Omental fat pad (tissue), 4 donors: ENCODE data around the gene LRFN2. TPM values are rescaled to one million over a fixed set of nuclear protein-coding genes. Genes with fewer than 3 reads are reported as not detected.

ENCODE experiments used
- ATAC-seq: fragments of 150-250 bp; one replicate; pipeline ENCODE4 v1.9.1; 2016; ENCODE audit warnings: mild to moderate bottlenecking, moderate library complexity; ENCODE audit not compliant: low FRiP score
- DNase-seq: peaks from one replicate; pipeline ENCODE4 v3.0.0-alpha.2; 2019; ENCODE audit warnings: low spot score
- CTCF ChIP-seq, 3 donors: fragments of 450-650 bp; IDR thresholded peaks; one replicate each; pipeline ENCODE4 v1.5.1; 2016 to 2017; ENCODE audit warnings: antibody characterized with exemption in 3 of 3, mild to moderate bottlenecking in 3 of 3, moderate library complexity in 2 of 3
- small RNA-seq: library from RNA; depleted of rRNA; stranded (forward); fragments of <200 nt; gene quantifications from one replicate; pipeline ENCODE3, GENCODE V24; 2016
- total RNA-seq, 4 donors: library from RNA; depleted of rRNA; stranded (reverse); fragments of >200 nt; gene quantifications; one replicate each; pipeline ENCODE4 v1.1.0, GENCODE V29; 2016

Gene LRFN2
- total RNA-seq, 4 donors from 2014 or later, result not detected

- no peak for DNase-seq
- no peak for ATAC-seq
- no peak for TF ChIP-seq CTCF (IDR thresholded peaks at IDR 0.05)
These were observed 243.8 kb downstream of the LRFN2 start for GRCh38 chr6:40343318-40343876.

GRCh38 chr6:40342723-40343122, 244.4 kb downstream of the LRFN2 start:
- no peak for DNase-seq
- ATAC-seq, result no peak
- TF ChIP-seq CTCF (IDR thresholded peaks at IDR 0.05), result no peak

- DNase-seq (no peak), ATAC-seq (no peak)
- no peak for TF ChIP-seq CTCF (IDR thresholded peaks at IDR 0.05)
These were observed 245.4 kb downstream of the LRFN2 start for GRCh38 chr6:40341726-40342125.

Small RNA genes within 50 kb of the gene (small RNA-seq; reads per million reads assigned to genes)
- not detected for gene RNU6-250P
